Measurements from ENCODE around the gene SLC38A3. TPM values are rescaled to one million over a fixed set of nuclear protein-coding genes. Genes with fewer than 3 reads are reported as not detected.
"Not testable (repeated sequence)": the region's sequence is repeated elsewhere in the genome, so short reads cannot be mapped to it uniquely, and the experiment has no call there.

SLC38A3 gene
- total RNA-seq, 2 experiments from 2014 or later: not detected

GRCh38 chr3:50260942-50261441 lies 55.9 kb downstream of the SLC38A3 start:
- ChIA-PET POLR2A (interaction anchor here (0.9 kb wide), 1 partner anchor 25 kb away, joined by 4 read pairs; the partner anchor contains the start of gene GNAI2), CTCF (interaction anchor here (1.0 to 8.2 kb wide), 4 partner anchors 12 to 141 kb away, joined by 3 to 102 read pairs (median 50); partner anchors contain the start of genes HYAL3 and NAA80)
- Mint-ChIP-seq H3K4me1 (ENCODE audit: low read depth) (peaks cover 6% of the 10 kb centered on the region), H3K36me3 (peaks cover 25% of the 10 kb centered on the region), H3K27ac (no peak overlapping the region), H3K9me3 (no peaks in the 10 kb centered on the region), H3K4me3 (peak overlapping the region; percentile 59), H3K27me3 (no peaks in the 10 kb centered on the region)
- no peak for DNase-seq
- intact Hi-C loops (cut with micrococcal nuclease): loop anchor here (1.0 kb wide), 3 partner anchors 13 to 34 kb away; no protein-coding TSS in a partner anchor

- Mint-ChIP-seq H3K4me1 (ENCODE audit: low read depth) (peaks cover 6% of the 10 kb centered on the region), H3K36me3 (peaks cover 20% of the 10 kb centered on the region), H3K4me3 (no peak overlapping the region), H3K9me3 (no peaks in the 10 kb centered on the region), H3K27ac (no peak overlapping the region), H3K27me3 (no peaks in the 10 kb centered on the region)
- intact Hi-C loops (cut with micrococcal nuclease): no loop called here
- DNase-seq: no peak
- ChIA-PET CTCF (interaction anchor here (8.0 to 8.2 kb wide), 2 partner anchors 13 to 32 kb away, joined by 96 to 102 read pairs; no protein-coding TSS in a partner anchor), POLR2A (interaction anchor here (0.9 kb wide), 1 partner anchor 26 kb away, joined by 4 read pairs; the partner anchor contains the start of gene GNAI2)
Measured at GRCh38 chr3:50261505-50261904, 56.4 kb downstream of the SLC38A3 start.

- H3K4me1 Mint-ChIP-seq (ENCODE audit: low read depth); H3K9me3 Mint-ChIP-seq; H3K27ac Mint-ChIP-seq; H3K27me3 Mint-ChIP-seq; DNase-seq; H3K4me3 Mint-ChIP-seq; intact Hi-C loops (cut with micrococcal nuclease): not testable (repeated sequence)
- ChIA-PET POLR2A (interaction anchor here (0.9 kb wide), 1 partner anchor 27 kb away, joined by 4 read pairs; the partner anchor contains the start of gene GNAI2), CTCF (interaction anchor here (1.6 to 8.0 kb wide), 3 partner anchors 13 to 34 kb away, joined by 4 to 102 read pairs (median 14); no protein-coding TSS in a partner anchor)
- peaks cover 13% of the 10 kb centered on the region for H3K36me3 Mint-ChIP-seq
Measured at GRCh38 chr3:50262200-50262599, 57.1 kb downstream of the SLC38A3 start.

GRCh38 chr3:50262778-50263177 lies 57.7 kb downstream of the SLC38A3 start:
- POLR2A ChIA-PET: interaction anchor here (0.9 to 1.1 kb wide), 2 partner anchors 9 to 64 kb away, joined by 3 to 4 read pairs; no protein-coding TSS in a partner anchor
- Mint-ChIP-seq H3K4me3 (no peak overlapping the region), H3K27ac (no peak overlapping the region), H3K36me3 (peaks cover 8% of the 10 kb centered on the region), H3K9me3 (no peaks in the 10 kb centered on the region), H3K27me3 (no peaks in the 10 kb centered on the region), H3K4me1 (ENCODE audit: low read depth) (peaks cover 4% of the 10 kb centered on the region)
- DNase-seq: no peak
- CTCF ChIA-PET: interaction anchor here (1.1 to 2.3 kb wide), 4 partner anchors 11 to 37 kb away, joined by 3 to 14 read pairs (median 4); no protein-coding TSS in a partner anchor
- intact Hi-C loops (cut with micrococcal nuclease): no loop called here

GRCh38 chr3:50263478-50264382 lies 58.7 kb downstream of the SLC38A3 start:
- ChIA-PET CTCF (interaction anchor here (0.6 to 2.3 kb wide), 8 partner anchors 11 to 143 kb away, joined by 3 to 14 read pairs (median 4); no protein-coding TSS in a partner anchor), POLR2A (interaction anchor here (0.9 to 1.1 kb wide), 3 partner anchors 9 to 65 kb away, joined by 3 to 4 read pairs (median 3); no protein-coding TSS in a partner anchor)
- H3K4me3 Mint-ChIP-seq: no peak overlapping the region
- no peaks in the 10 kb centered on the region for H3K9me3 Mint-ChIP-seq
- no peaks in the 10 kb centered on the region for H3K27me3 Mint-ChIP-seq
- peaks cover 4% of the 10 kb centered on the region for H3K4me1 Mint-ChIP-seq (ENCODE audit: low read depth)
- no peak overlapping the region for H3K27ac Mint-ChIP-seq
- DNase-seq: no peak
- intact Hi-C loops (cut with micrococcal nuclease): no loop called here
- H3K36me3 Mint-ChIP-seq: no peaks in the 10 kb centered on the region

GRCh38 chr3:50264383-50264963 lies 59.4 kb downstream of the SLC38A3 start:
- DNase-seq: no peak
- intact Hi-C loops (cut with micrococcal nuclease): no loop called here
- Mint-ChIP-seq H3K27me3 (no peaks in the 10 kb centered on the region), H3K9me3 (no peaks in the 10 kb centered on the region), H3K27ac (no peak overlapping the region), H3K4me3 (no peak overlapping the region), H3K36me3 (no peaks in the 10 kb centered on the region), H3K4me1 (ENCODE audit: low read depth) (peaks cover 4% of the 10 kb centered on the region)
- ChIA-PET POLR2A (interaction anchor here (1.0 to 1.3 kb wide), 2 partner anchors 16 to 18 kb away, joined by 3 to 4 read pairs; no protein-coding TSS in a partner anchor), CTCF (interaction anchor here (0.6 to 2.3 kb wide), 5 partner anchors 10 to 144 kb away, joined by 3 to 14 read pairs (median 5); no protein-coding TSS in a partner anchor)

GRCh38 chr3:50264964-50265485 lies 60.0 kb downstream of the SLC38A3 start:
- Mint-ChIP-seq H3K4me1 (ENCODE audit: low read depth) (no peaks in the 10 kb centered on the region), H3K4me3 (no peak overlapping the region), H3K9me3 (no peaks in the 10 kb centered on the region), H3K27ac (no peak overlapping the region), H3K36me3 (no peaks in the 10 kb centered on the region), H3K27me3 (no peaks in the 10 kb centered on the region)
- CTCF ChIA-PET: no interaction called here
- no peak for DNase-seq
- POLR2A ChIA-PET: interaction anchor here (1.3 kb wide), 1 partner anchor 17 kb away, joined by 4 read pairs; no protein-coding TSS in a partner anchor
- intact Hi-C loops (cut with micrococcal nuclease): no loop called here

- ChIA-PET POLR2A (interaction anchor here (1.3 to 1.5 kb wide), 2 partner anchors 17 to 19 kb away, joined by 4 to 6 read pairs; no protein-coding TSS in a partner anchor), CTCF (interaction anchor here (1.4 kb wide), 2 partner anchors 39 to 71 kb away, joined by 3 read pairs; no protein-coding TSS in a partner anchor)
- no peaks in the 10 kb centered on the region for H3K36me3 Mint-ChIP-seq
- DNase-seq: no peak
- intact Hi-C loops (cut with micrococcal nuclease): no loop called here
- no peaks in the 10 kb centered on the region for H3K4me1 Mint-ChIP-seq (ENCODE audit: low read depth)
- H3K9me3 Mint-ChIP-seq: no peaks in the 10 kb centered on the region
- H3K27me3 Mint-ChIP-seq: no peaks in the 10 kb centered on the region
- H3K27ac Mint-ChIP-seq: no peak overlapping the region
- H3K4me3 Mint-ChIP-seq: no peak overlapping the region
Measured at GRCh38 chr3:50265571-50265970, 60.5 kb downstream of the SLC38A3 start.

GRCh38 chr3:50266017-50266416 lies 60.9 kb downstream of the SLC38A3 start:
- intact Hi-C loops (cut with micrococcal nuclease): no loop called here
- no peak for DNase-seq
- Mint-ChIP-seq H3K27ac (no peak overlapping the region), H3K4me1 (ENCODE audit: low read depth) (no peaks in the 10 kb centered on the region), H3K9me3 (no peaks in the 10 kb centered on the region), H3K36me3 (no peaks in the 10 kb centered on the region), H3K27me3 (no peaks in the 10 kb centered on the region), H3K4me3 (no peak overlapping the region)
- POLR2A ChIA-PET: interaction anchor here (1.5 kb wide), 1 partner anchor 20 kb away, joined by 6 read pairs; no protein-coding TSS in a partner anchor
- CTCF ChIA-PET: interaction anchor here (1.4 kb wide), 2 partner anchors 40 to 71 kb away, joined by 3 read pairs; no protein-coding TSS in a partner anchor

- Mint-ChIP-seq H3K27ac (no peak overlapping the region), H3K9me3 (no peaks in the 10 kb centered on the region), H3K36me3 (no peaks in the 10 kb centered on the region), H3K4me1 (ENCODE audit: low read depth) (peaks cover 3% of the 10 kb centered on the region), H3K4me3 (no peak overlapping the region), H3K27me3 (no peaks in the 10 kb centered on the region)
- CTCF ChIA-PET: interaction anchor here (0.6 to 1.7 kb wide), 5 partner anchors 20 to 135 kb away, joined by 3 to 8 read pairs (median 3); no protein-coding TSS in a partner anchor
- POLR2A ChIA-PET: interaction anchor here (1.5 kb wide), 1 partner anchor 21 kb away, joined by 6 read pairs; no protein-coding TSS in a partner anchor
- intact Hi-C loops (cut with micrococcal nuclease): no loop called here
- DNase-seq: no peak
Measured at GRCh38 chr3:50266836-50267235, 61.8 kb downstream of the SLC38A3 start.

- Mint-ChIP-seq H3K4me1 (ENCODE audit: low read depth) (peaks cover 4% of the 10 kb centered on the region), H3K9me3 (no peaks in the 10 kb centered on the region), H3K27ac (no peak overlapping the region), H3K36me3 (no peaks in the 10 kb centered on the region), H3K4me3 (no peak overlapping the region), H3K27me3 (no peaks in the 10 kb centered on the region)
- no peak for DNase-seq
- ChIA-PET POLR2A (interaction anchor here (1.5 kb wide), 1 partner anchor 21 kb away, joined by 6 read pairs; no protein-coding TSS in a partner anchor), CTCF (interaction anchor here (0.6 to 1.7 kb wide), 5 partner anchors 21 to 135 kb away, joined by 3 to 8 read pairs (median 3); no protein-coding TSS in a partner anchor)
- intact Hi-C loops (cut with micrococcal nuclease): no loop called here
Measured at GRCh38 chr3:50267280-50267913, 62.3 kb downstream of the SLC38A3 start.
